Measurements from ENCODE around the gene ELFN1. TPM values are rescaled to one million over a fixed set of nuclear protein-coding genes. Genes with fewer than 3 reads are reported as not detected.

ELFN1 gene
- total and polyA plus RNA-seq, 9 of the 15 experiments (the other 6 are each of a cell fraction or from before 2014, with no cell fraction given) = 0.04 to 0.64 (median 0.18) TPM; not detected in 2

- DNase-seq (ENCODE audit: extremely low read depth in 1 of 4, low spot score in 3 of 4) = peak; percentile 77 to 92 (median 88)
- H3K4me3 ChIP-seq = peak overlapping the region; percentile 47
- BruUV-seq (replicated peaks) = TSS peak; percentile 93
- peaks cover 16% of the 10 kb centered on the region; the same call in 1 of the 3 replicates for H3K36me3 ChIP-seq (ENCODE audit: control insufficient read depth, insufficient read depth, low read length)
- H3K27ac ChIP-seq (ENCODE audit: extremely low read depth, low read depth, low read length) = peak overlapping the region; percentile 61
- H3K4me2 ChIP-seq (ENCODE audit: insufficient read depth, low read length) = peak overlapping the region; percentile 92
- no peaks in the 10 kb centered on the region for H3K9me1 ChIP-seq (ENCODE audit: control insufficient read depth, insufficient read depth, low read length)
- H3K4me1 ChIP-seq (replicated peaks in 1 of 2; ENCODE audit: control insufficient read depth in 2 of 2, insufficient read depth in 2 of 2, low read length in 2 of 2) = peaks cover 9 to 85% of the 10 kb centered on the region in 2 experiments; a peak in 3 of 5 replicates
- FAIRE-seq = peak; percentile 75
- no peaks in the 10 kb centered on the region for H4K20me1 ChIP-seq (replicated peaks; ENCODE audit: control insufficient read depth, insufficient read depth, low read length)
- intact Hi-C loops (cut with micrococcal nuclease) (no loop called here), in situ Hi-C loops (cut with MboI) (no loop called here)
- peaks cover 0 to 4% of the 10 kb centered on the region in 2 experiments; a peak in 1 of 5 replicates for H3K27me3 ChIP-seq (ENCODE audit: control insufficient read depth in 2 of 2, insufficient read depth in 2 of 2, low read length in 2 of 2)
- peaks cover 11% of the 10 kb centered on the region for H3K79me2 ChIP-seq (ENCODE audit: control insufficient read depth, insufficient read depth, low read length)
- WGBS (ENCODE audit: insufficient coverage, low coverage, missing lambda C conversion rate) = 8% methylated on average over 26 of the region's 33 CpGs
- H3K9me3 ChIP-seq (replicated peaks; ENCODE audit: control insufficient read depth, insufficient read depth, low read depth, low read length) = no peaks in the 10 kb centered on the region
- ATAC-seq = peak; percentile 92
- ChIA-PET CTCF (ENCODE audit: low intra/inter-chr PET ratio) (no interaction called here), POLR2A (interaction anchor here (0.7 to 0.8 kb wide), 2 partner anchors 8 to 464 kb away, joined by 3 to 4 read pairs; no protein-coding TSS in a partner anchor)
- peak overlapping the region; percentile 56 to 79 for H3K9ac ChIP-seq (ENCODE audit: insufficient read depth in 1 of 2, low read depth in 2 of 2, low read length in 2 of 2)
- peak overlapping the region; percentile 87 for H2AFZ ChIP-seq (ENCODE audit: low read depth, low read length)
- TF ChIP-seq RBM15 (IDR thresholded peaks at IDR 0.05; ENCODE audit: insufficient read depth, low read length) (no peak), KLF6 (CRISPR knock-in tag; IDR thresholded peaks at IDR 0.05; ENCODE audit: borderline replicate concordance) (no peak), STAT5A (IDR thresholded peaks at IDR 0.05; ENCODE audit: borderline replicate concordance, low read length) (no peak), THRB (CRISPR knock-in tag; conservative IDR thresholded peaks at IDR 0.05) (no peak), WHSC1 (IDR thresholded peaks at IDR 0.05; ENCODE audit: low read length) (no peak), ZKSCAN8 (CRISPR knock-in tag; IDR thresholded peaks at IDR 0.05) (no peak), SPI1 (IDR thresholded peaks at IDR 0.05; ENCODE audit: borderline replicate concordance, low read depth, low read length) (no peak), ZNF695 (CRISPR knock-in tag; IDR thresholded peaks at IDR 0.05) (no peak), PHF21A (IDR thresholded peaks at IDR 0.05; ENCODE audit: borderline replicate concordance, low read depth) (no peak), ATF1 (CRISPR knock-in tag; IDR thresholded peaks at IDR 0.05) (0 out of 2 replicates have a peak, but pooled peaks have one; percentile 20), ATF1 (tag; IDR thresholded peaks at IDR 0.05) (peak; percentile 79), SNRNP70 (optimal IDR thresholded peaks at IDR 0.05; ENCODE audit: low read depth, low read length) (no peak), HDAC3 (IDR thresholded peaks at IDR 0.05; ENCODE audit: borderline replicate concordance, partially characterized antibody) (no peak), RBM14 (IDR thresholded peaks at IDR 0.05; ENCODE audit: borderline replicate concordance, insufficient read depth, low read depth, low read length) (no peak), ATF6 (CRISPR knock-in tag; IDR thresholded peaks at IDR 0.05) (0 out of 2 replicates have a peak, but pooled peaks have one; percentile 82), EHMT2 (IDR thresholded peaks at IDR 0.05) (no peak), ERF (CRISPR knock-in tag; IDR thresholded peaks at IDR 0.05) (peak; percentile 72; the same call in 1 of the 2 replicates), ZFP91 (CRISPR knock-in tag; IDR thresholded peaks at IDR 0.05) (peak; percentile 6; the same call in 1 of the 2 replicates)
These were observed 71.9 kb downstream of the ELFN1 start for GRCh38 chr7:1741751-1742554.
